ENCODE measurements around the gene TXNRD1. TPM values are rescaled to one million over a fixed set of nuclear protein-coding genes. Genes with fewer than 3 reads are reported as not detected.

Gene TXNRD1
- total and polyA plus RNA-seq, 9 donors, result 30.2 to 44.2 (median 40.8) TPM

GRCh38 chr12:104175726-104176247, 39.8 kb upstream of the TXNRD1 start:
- H3K27ac ChIP-seq (ENCODE audit: low read length), result no peak overlapping the region
- DNase-seq, result no peak
- no peaks in the 10 kb centered on the region for H3K4me1 ChIP-seq (ENCODE audit: control insufficient read depth, insufficient read depth, low read length)
- no peak overlapping the region for H3K4me3 ChIP-seq (ENCODE audit: low read length)
- H3K27me3 ChIP-seq (ENCODE audit: control insufficient read depth, insufficient read depth, low read length), result no peaks in the 10 kb centered on the region
- no peaks in the 10 kb centered on the region for H3K9me3 ChIP-seq (replicated peaks; ENCODE audit: control insufficient read depth, low read depth, low read length)
- H3K36me3 ChIP-seq (ENCODE audit: control insufficient read depth, insufficient read depth, low read length), result no peaks in the 10 kb centered on the region
- WGBS (ENCODE audit: insufficient coverage), result 78% methylated on average over 5 of the region's 10 CpGs

- H3K36me3 ChIP-seq (ENCODE audit: control insufficient read depth, insufficient read depth, low read length), result no peaks in the 10 kb centered on the region
- no peaks in the 10 kb centered on the region for H3K9me3 ChIP-seq (replicated peaks; ENCODE audit: control insufficient read depth, low read depth, low read length)
- WGBS (ENCODE audit: insufficient coverage), result no CpG with 5 or more reads among the region's 2 CpGs
- H3K4me1 ChIP-seq (ENCODE audit: control insufficient read depth, insufficient read depth, low read length), result peaks cover 4% of the 10 kb centered on the region
- no peaks in the 10 kb centered on the region for H3K27me3 ChIP-seq (ENCODE audit: control insufficient read depth, insufficient read depth, low read length)
- no peak for DNase-seq
- H3K27ac ChIP-seq (ENCODE audit: low read length), result no peak overlapping the region
- no peak overlapping the region for H3K4me3 ChIP-seq (ENCODE audit: low read length)
Observed at GRCh38 chr12:104177336-104177662, 38.3 kb upstream of the TXNRD1 start.

- H3K4me1 ChIP-seq (ENCODE audit: control insufficient read depth, insufficient read depth, low read length), result peaks cover 4% of the 10 kb centered on the region
- H3K4me3 ChIP-seq (ENCODE audit: low read length), result no peak overlapping the region
- 54% methylated on average over 4 of the region's 8 CpGs for WGBS (ENCODE audit: insufficient coverage)
- no peak overlapping the region for H3K27ac ChIP-seq (ENCODE audit: low read length)
- DNase-seq, result peak; percentile 20
- H3K36me3 ChIP-seq (ENCODE audit: control insufficient read depth, insufficient read depth, low read length), result no peaks in the 10 kb centered on the region
- H3K9me3 ChIP-seq (replicated peaks; ENCODE audit: control insufficient read depth, low read depth, low read length), result peaks cover 2% of the 10 kb centered on the region
- no peaks in the 10 kb centered on the region for H3K27me3 ChIP-seq (ENCODE audit: control insufficient read depth, insufficient read depth, low read length)
Observed at GRCh38 chr12:104177663-104178501, 37.7 kb upstream of the TXNRD1 start.

GRCh38 chr12:104180374-104180773, 35.2 kb upstream of the TXNRD1 start:
- Histone ChIP-seq H3K9me3 (replicated peaks; ENCODE audit: control insufficient read depth, low read depth, low read length) (peaks cover 14% of the 10 kb centered on the region), H3K27ac (ENCODE audit: low read length) (no peak overlapping the region), H3K36me3 (ENCODE audit: control insufficient read depth, insufficient read depth, low read length) (no peaks in the 10 kb centered on the region), H3K4me1 (ENCODE audit: control insufficient read depth, insufficient read depth, low read length) (peaks cover 4% of the 10 kb centered on the region), H3K4me3 (ENCODE audit: low read length) (no peak overlapping the region), H3K27me3 (ENCODE audit: control insufficient read depth, insufficient read depth, low read length) (no peaks in the 10 kb centered on the region)
- 88% methylated on average over 4 of the region's 5 CpGs for WGBS (ENCODE audit: insufficient coverage)
- no peak for DNase-seq

- Histone ChIP-seq H3K27me3 (ENCODE audit: control insufficient read depth, insufficient read depth, low read length) (no peaks in the 10 kb centered on the region), H3K4me3 (ENCODE audit: low read length) (no peak overlapping the region), H3K9me3 (replicated peaks; ENCODE audit: control insufficient read depth, low read depth, low read length) (peaks cover 14% of the 10 kb centered on the region), H3K36me3 (ENCODE audit: control insufficient read depth, insufficient read depth, low read length) (no peaks in the 10 kb centered on the region), H3K4me1 (ENCODE audit: control insufficient read depth, insufficient read depth, low read length) (peaks cover 4% of the 10 kb centered on the region), H3K27ac (ENCODE audit: low read length) (no peak overlapping the region)
- WGBS (ENCODE audit: insufficient coverage), result 15% methylated on average over 4 of the region's 4 CpGs
- peak; percentile 16 for DNase-seq
Observed at GRCh38 chr12:104181313-104181712, 34.3 kb upstream of the TXNRD1 start.

GRCh38 chr12:104182144-104182543, 33.4 kb upstream of the TXNRD1 start:
- 17% methylated on average over 1 of the region's 4 CpGs for WGBS (ENCODE audit: insufficient coverage)
- DNase-seq, result peak; percentile 38

GRCh38 chr12:104182621-104183378, 32.8 kb upstream of the TXNRD1 start:
- H3K36me3 ChIP-seq (ENCODE audit: control insufficient read depth, insufficient read depth, low read length), result no peaks in the 10 kb centered on the region
- H3K27me3 ChIP-seq (ENCODE audit: control insufficient read depth, insufficient read depth, low read length), result no peaks in the 10 kb centered on the region
- peaks cover 4% of the 10 kb centered on the region for H3K4me1 ChIP-seq (ENCODE audit: control insufficient read depth, insufficient read depth, low read length)
- 81% methylated on average over 2 of the region's 5 CpGs for WGBS (ENCODE audit: insufficient coverage)
- no peak overlapping the region for H3K27ac ChIP-seq (ENCODE audit: low read length)
- no peak for DNase-seq
- peaks cover 14% of the 10 kb centered on the region for H3K9me3 ChIP-seq (replicated peaks; ENCODE audit: control insufficient read depth, low read depth, low read length)
- no peak overlapping the region for H3K4me3 ChIP-seq (ENCODE audit: low read length)

More at GRCh38 chr12:104182144-104182543, 33.4 kb upstream of the TXNRD1 start:
- Histone ChIP-seq H3K9me3 (replicated peaks; ENCODE audit: control insufficient read depth, low read depth, low read length) (peaks cover 14% of the 10 kb centered on the region), H3K4me1 (ENCODE audit: control insufficient read depth, insufficient read depth, low read length) (peaks cover 4% of the 10 kb centered on the region), H3K36me3 (ENCODE audit: control insufficient read depth, insufficient read depth, low read length) (no peaks in the 10 kb centered on the region), H3K4me3 (ENCODE audit: low read length) (no peak overlapping the region), H3K27ac (ENCODE audit: low read length) (no peak overlapping the region), H3K27me3 (ENCODE audit: control insufficient read depth, insufficient read depth, low read length) (no peaks in the 10 kb centered on the region)

- H3K27me3 ChIP-seq (ENCODE audit: control insufficient read depth, insufficient read depth, low read length), result no peaks in the 10 kb centered on the region
- no peaks in the 10 kb centered on the region for H3K36me3 ChIP-seq (ENCODE audit: control insufficient read depth, insufficient read depth, low read length)
- peaks cover 4% of the 10 kb centered on the region for H3K4me1 ChIP-seq (ENCODE audit: control insufficient read depth, insufficient read depth, low read length)
- 83% methylated on average over 3 of the region's 3 CpGs for WGBS (ENCODE audit: insufficient coverage)
- no peak for DNase-seq
- H3K27ac ChIP-seq (ENCODE audit: low read length), result no peak overlapping the region
- peaks cover 14% of the 10 kb centered on the region for H3K9me3 ChIP-seq (replicated peaks; ENCODE audit: control insufficient read depth, low read depth, low read length)
- no peak overlapping the region for H3K4me3 ChIP-seq (ENCODE audit: low read length)
Observed at GRCh38 chr12:104183443-104183842, 32.1 kb upstream of the TXNRD1 start.

GRCh38 chr12:104187446-104188155, 28.0 kb upstream of the TXNRD1 start:
- no peaks in the 10 kb centered on the region for H3K27me3 ChIP-seq (ENCODE audit: control insufficient read depth, insufficient read depth, low read length)
- DNase-seq, result no peak
- H3K9me3 ChIP-seq (replicated peaks; ENCODE audit: control insufficient read depth, low read depth, low read length), result peaks cover 14% of the 10 kb centered on the region
- no peak overlapping the region for H3K27ac ChIP-seq (ENCODE audit: low read length)
- no peak overlapping the region for H3K4me3 ChIP-seq (ENCODE audit: low read length)
- H3K36me3 ChIP-seq (ENCODE audit: control insufficient read depth, insufficient read depth, low read length), result no peaks in the 10 kb centered on the region
- no peaks in the 10 kb centered on the region for H3K4me1 ChIP-seq (ENCODE audit: control insufficient read depth, insufficient read depth, low read length)
- 92% methylated on average over 15 of the region's 18 CpGs for WGBS (ENCODE audit: insufficient coverage)

- no peak for DNase-seq
- Histone ChIP-seq H3K27ac (ENCODE audit: low read length) (no peak overlapping the region), H3K9me3 (replicated peaks; ENCODE audit: control insufficient read depth, low read depth, low read length) (peaks cover 9% of the 10 kb centered on the region), H3K27me3 (ENCODE audit: control insufficient read depth, insufficient read depth, low read length) (no peaks in the 10 kb centered on the region), H3K4me1 (ENCODE audit: control insufficient read depth, insufficient read depth, low read length) (no peaks in the 10 kb centered on the region), H3K4me3 (ENCODE audit: low read length) (no peak overlapping the region), H3K36me3 (ENCODE audit: control insufficient read depth, insufficient read depth, low read length) (no peaks in the 10 kb centered on the region)
- WGBS (ENCODE audit: insufficient coverage), result 89% methylated on average over 2 of the region's 3 CpGs
Observed at GRCh38 chr12:104188534-104188933, 27.0 kb upstream of the TXNRD1 start.

All from muscle of leg (tissue), 11 donors.